ENCODE results near the gene CHRNB1. TPM values are rescaled to one million over a fixed set of nuclear protein-coding genes. Genes with fewer than 3 reads are reported as not detected.

CHRNB1 gene
- polyA plus RNA-seq, 1 donor from 2014 or later: 18.2 TPM

- no peak for TF ChIP-seq SMC3 (conservative IDR thresholded peaks at IDR 0.05; ENCODE audit: poor library complexity)
- no peak for TF ChIP-seq MXI1 (conservative IDR thresholded peaks at IDR 0.05; ENCODE audit: poor library complexity, severe bottlenecking)
- no peak for TF ChIP-seq CTCF (IDR thresholded peaks at IDR 0.05; ENCODE audit: poor library complexity, severe bottlenecking)
- no peak for TF ChIP-seq POLR2AphosphoS5 (IDR thresholded peaks at IDR 0.05)
- no peak for TF ChIP-seq EZH2 (IDR thresholded peaks at IDR 0.05; ENCODE audit: borderline replicate concordance, insufficient read depth, low read length, poor library complexity, severe bottlenecking)
- no peak for TF ChIP-seq RAD21 (conservative IDR thresholded peaks at IDR 0.05)
- no peak for TF ChIP-seq EP300 (conservative IDR thresholded peaks at IDR 0.05; ENCODE audit: poor library complexity, severe bottlenecking)
- no peak for TF ChIP-seq TAF1 (IDR thresholded peaks at IDR 0.05; ENCODE audit: low read depth)
- no peak for TF ChIP-seq REST (IDR thresholded peaks at IDR 0.05; ENCODE audit: borderline replicate concordance)
- H3K9me3 ChIP-seq (ENCODE audit: low read length): no peaks in the 10 kb centered on the region
Measured at GRCh38 chr17:7499161-7499560, 54.3 kb downstream of the CHRNB1 start.

GRCh38 chr17:7501729-7502128 is 56.9 kb downstream of the CHRNB1 start:
- H3K9me3 ChIP-seq (ENCODE audit: low read length): no peaks in the 10 kb centered on the region
- H3F3A ChIP-seq (ENCODE audit: insufficient read depth, low read length, poor library complexity, severe bottlenecking): no peaks in the 10 kb centered on the region
- H3K27ac ChIP-seq (ENCODE audit: low read length): no peak overlapping the region
- no peaks in the 10 kb centered on the region for H3K79me2 ChIP-seq (replicated peaks; ENCODE audit: insufficient read depth, low read length)
- H4K20me1 ChIP-seq (ENCODE audit: insufficient read depth): no peaks in the 10 kb centered on the region
- H2AFZ ChIP-seq (ENCODE audit: low read depth, low read length): no peak overlapping the region
- H3K9me2 ChIP-seq (ENCODE audit: insufficient read depth, low read length): no peaks in the 10 kb centered on the region
- H3K27me3 ChIP-seq (ENCODE audit: insufficient read depth, low read depth, low read length): no peaks in the 10 kb centered on the region
- TF ChIP-seq REST (IDR thresholded peaks at IDR 0.05; ENCODE audit: borderline replicate concordance): no peak
- no peak for TF ChIP-seq TAF1 (IDR thresholded peaks at IDR 0.05; ENCODE audit: low read depth)
- TF ChIP-seq SMC3 (conservative IDR thresholded peaks at IDR 0.05; ENCODE audit: poor library complexity): no peak
- TF ChIP-seq POLR2AphosphoS5 (IDR thresholded peaks at IDR 0.05): no peak
- no peak for TF ChIP-seq MXI1 (conservative IDR thresholded peaks at IDR 0.05; ENCODE audit: poor library complexity, severe bottlenecking)
- TF ChIP-seq EP300 (conservative IDR thresholded peaks at IDR 0.05; ENCODE audit: poor library complexity, severe bottlenecking): no peak
- no peak for TF ChIP-seq CTCF (IDR thresholded peaks at IDR 0.05; ENCODE audit: poor library complexity, severe bottlenecking)
- no peak for TF ChIP-seq EZH2 (IDR thresholded peaks at IDR 0.05; ENCODE audit: borderline replicate concordance, insufficient read depth, low read length, poor library complexity, severe bottlenecking)
- TF ChIP-seq RAD21 (conservative IDR thresholded peaks at IDR 0.05): no peak
- H3K36me3 ChIP-seq (ENCODE audit: insufficient read depth, low read length): no peaks in the 10 kb centered on the region
- H3K4me2 ChIP-seq (ENCODE audit: low read length): no peak overlapping the region
- H3K4me3 ChIP-seq (ENCODE audit: low read length): no peak overlapping the region
- no peak overlapping the region for H3K9ac ChIP-seq (ENCODE audit: low read length)

More at GRCh38 chr17:7499161-7499560, 54.3 kb downstream of the CHRNB1 start:
- Histone ChIP-seq H3K9me2 (ENCODE audit: insufficient read depth, low read length) (no peaks in the 10 kb centered on the region), H3K27me3 (ENCODE audit: insufficient read depth, low read depth, low read length) (no peaks in the 10 kb centered on the region), H3K36me3 (ENCODE audit: insufficient read depth, low read length) (no peaks in the 10 kb centered on the region), H3K4me3 (ENCODE audit: low read length) (no peak overlapping the region), H4K20me1 (ENCODE audit: insufficient read depth) (peaks cover 4% of the 10 kb centered on the region), H3F3A (ENCODE audit: insufficient read depth, low read length, poor library complexity, severe bottlenecking) (no peaks in the 10 kb centered on the region), H3K4me2 (ENCODE audit: low read length) (no peak overlapping the region), H2AFZ (ENCODE audit: low read depth, low read length) (no peak overlapping the region), H3K79me2 (replicated peaks; ENCODE audit: insufficient read depth, low read length) (peaks cover 18% of the 10 kb centered on the region), H3K27ac (ENCODE audit: low read length) (no peak overlapping the region), H3K9ac (ENCODE audit: low read length) (no peak overlapping the region)
